HepG2 (cell line): ENCODE data around the gene SFI1. TPM values are rescaled to one million over a fixed set of nuclear protein-coding genes. Genes with fewer than 3 reads are reported as not detected.

Experiments
- ATAC-seq: fragments of 200-7000 bp; cut with Tn5 transposase; 3 replicates; pipeline ENCODE4 v1.9.1; 2020; ENCODE audit warnings: mild to moderate bottlenecking, moderate library complexity
- BruUV-seq: library from RNA; stranded (reverse); fragments of 400-500 nt; replicated peaks from 2 replicates; lab custom pipeline; 2021; lab: Mats Ljungman, UMichigan
- CTCF ChIA-PET: fragments of 300-600 bp; formaldehyde crosslinking; extraction: SDS; loops from one replicate; lab custom pipeline; 2021; ENCODE audit warnings: low total read pairs, inconsistent platforms, low intra/inter-chr PET ratio; lab: Yijun Ruan, JAX
- POLR2A ChIA-PET: fragments of 350-600 bp; sonication (Branson Sonifier 250); formaldehyde crosslinking; loops from one replicate; lab custom pipeline; 2020; ENCODE audit warnings: antibody characterized with exemption, inconsistent platforms; lab: Yijun Ruan, JAX
- DNase-seq: peaks from one replicate; pipeline ENCODE4 v3.0.0-alpha.2; 2015; ENCODE audit warnings: low spot score
- FAIRE-seq: peaks from 3 replicates; lab custom pipeline; 2011; peaks lifted over from hg19 to GRCh38; lab: Jason Lieb, UNC
- H2AFZ ChIP-seq: one replicate; pipeline ENCODE4 v1.6.1; 2011; ENCODE audit warnings: low read length, inconsistent platforms
- H3K27ac ChIP-seq: fragments of 300-600 bp; 3 replicates; pipeline ENCODE4 v1.8.0; 2011; ENCODE audit warnings: mixed run types, mild to moderate bottlenecking, mixed read lengths, low read length, inconsistent platforms; ENCODE audit not compliant: insufficient read depth; ENCODE audit errors: extremely low read length
- H3K27me3 ChIP-seq, 2 experiments: fragments of 200-600 bp in 1 of 2; 2 replicates in 1 of 2; 3 replicates in 1 of 2; pipeline versions ENCODE4 v1.6.0 to v1.8.0; 2011; ENCODE audit warnings: low read length in 2 of 2, mild to moderate bottlenecking in 2 of 2, moderate library complexity in 2 of 2, inconsistent platforms in 1 of 2; ENCODE audit not compliant: insufficient read depth in 2 of 2, control insufficient read depth in 1 of 2
- H3K36me3 ChIP-seq, 2 experiments: fragments of 200-600 bp in 1 of 2; replicated peaks in 1 of 2; 2 replicates in 1 of 2; 3 replicates in 1 of 2; pipeline versions ENCODE4 v1.5.1 to v1.8.0; 2011; ENCODE audit warnings: low read length in 2 of 2, inconsistent platforms in 1 of 2; ENCODE audit not compliant: insufficient read depth in 2 of 2, control insufficient read depth in 1 of 2
- H3K4me1 ChIP-seq: 2 replicates; pipeline ENCODE4 v1.5.1; 2012; ENCODE audit warnings: low read length, inconsistent platforms; ENCODE audit not compliant: insufficient read depth
- H3K4me2 ChIP-seq: 2 replicates; pipeline ENCODE4 v1.6.0; 2011; ENCODE audit warnings: low read depth, low read length, inconsistent platforms
- H3K4me3 ChIP-seq, 3 experiments: fragments of 200-600 bp in 1 of 3; sonication (generic), shearing (Covaris generic) in 1 of 3; replicated peaks in 1 of 3; 2 replicates each; pipeline ENCODE4 v1.5.1; 2011 to 2016; ENCODE audit warnings: low read length in 3 of 3, inconsistent platforms in 2 of 3, low read depth in 2 of 3, mild to moderate bottlenecking in 2 of 3, control low read depth in 1 of 3, mixed read lengths in 1 of 3; ENCODE audit not compliant: insufficient read depth in 1 of 3
- H3K79me2 ChIP-seq: one replicate; pipeline ENCODE4 v1.6.1; 2011; ENCODE audit warnings: low read length, inconsistent platforms; ENCODE audit not compliant: insufficient read depth
- H3K9ac ChIP-seq: 2 replicates; pipeline ENCODE4 v1.6.0; 2011; ENCODE audit warnings: mild to moderate bottlenecking, low read depth, low read length, inconsistent platforms; ENCODE audit not compliant: insufficient read depth
- H3K9me3 ChIP-seq: 2 replicates; pipeline ENCODE4 v1.5.1; 2012; ENCODE audit warnings: mild to moderate bottlenecking, low read length
- H4K20me1 ChIP-seq: 2 replicates; pipeline ENCODE4 v1.6.0; 2011; ENCODE audit warnings: inconsistent platforms, mild to moderate bottlenecking, low read length, moderate library complexity; ENCODE audit not compliant: insufficient read depth
- SP5 ChIP-seq: IDR thresholded peaks from 2 replicates; pipeline ENCODE4 v1.6.1; 2016; ENCODE audit warnings: low read depth, borderline replicate concordance
- ZNF562 ChIP-seq: sonication (generic); formaldehyde crosslinking; IDR thresholded peaks from 2 replicates; pipeline ENCODE4 v1.8.0; 2022; ENCODE audit warnings: missing genetic modification reagents, borderline replicate concordance
- ZNF570 ChIP-seq: sonication (generic); formaldehyde crosslinking; IDR thresholded peaks from 2 replicates; pipeline ENCODE4 v1.4.0; 2020; ENCODE audit warnings: mild to moderate bottlenecking, missing genetic modification reagents, borderline replicate concordance
- ZNF629 ChIP-seq: sonication (generic); formaldehyde crosslinking; conservative IDR thresholded peaks from 2 replicates; pipeline ENCODE4 v1.5.0; 2020; ENCODE audit warnings: missing genetic modification reagents
- WGBS: methylation state at CpG from one replicate; pipeline ENCODE4 v1.1.6; 2017; ENCODE audit warnings: low lambda C conversion rate; 5-methylcytosine and 5-hydroxymethylcytosine counted together
- in situ Hi-C: cut with HindIII; loops from 2 replicates; pipeline ENCODE4 v1.10.0; 2017; ENCODE audit warnings: low pct_unique_long_range_greater_than_20kb; ENCODE audit not compliant: extremely low pct_ligation_motif_present
- intact Hi-C: fragments of 100-400 bp; cut with micrococcal nuclease; formaldehyde crosslinking; loops from one replicate; pipeline ENCODE4 v1.10.0; 2022; ENCODE audit not compliant: unreplicated experiment
- microRNA-seq: library from miRNA; unstranded; fragments of <30 nt; microRNA quantifications from one replicate; pipeline ENCODE4, GENCODE V29; 2020
- polyA plus RNA-seq, 8 experiments: library from polyadenylated mRNA; depleted of rRNA in 3 of 8; stranded (reverse) in 7 of 8; unstranded in 1 of 8; fragments of >200 nt; fragmentation: Illumina TruSeq in 4 of 8; extraction: Trizol in 4 of 8; gene quantifications; 2 replicates each; pipeline versions ENCODE4 v1.2.1 to v1.2.3, GENCODE V29; 2011 to 2016; ENCODE audit warnings: low read depth in 4 of 8, missing spikeins in 1 of 8, mixed read lengths in 1 of 8; ENCODE audit not compliant: insufficient read depth in 1 of 8
- small RNA-seq, 3 experiments: library from RNA; depleted of rRNA; stranded (forward); fragments of <200 nt; gene quantifications; one replicate each; pipeline ENCODE3, GENCODE V24; 2012; ENCODE audit warnings: low read depth in 2 of 3, low replicate concordance in 1 of 3; ENCODE audit not compliant: insufficient read length in 3 of 3, insufficient read depth in 2 of 3
- total RNA-seq, 5 experiments: library from RNA; depleted of rRNA; stranded (reverse); fragments of >200 nt; fragmentation: Illumina TruSeq; extraction: Trizol; gene quantifications; 2 replicates each; pipeline ENCODE4 v1.2.3, GENCODE V29; 2016; ENCODE audit warnings: low read depth in 1 of 5
- TF ChIP-seq, protein P1 (sequence below): sonication (generic); formaldehyde crosslinking; IDR thresholded peaks from 2 replicates; pipeline ENCODE4 v1.5.1; 2020; ENCODE audit warnings: mild to moderate bottlenecking, missing genetic modification reagents
- TF ChIP-seq, protein P2 (sequence below): sonication (generic); formaldehyde crosslinking; IDR thresholded peaks from 2 replicates; pipeline ENCODE4 v1.5.0; 2020; ENCODE audit warnings: missing genetic modification reagents

SFI1 gene
- total and polyA plus RNA-seq, 2 of the 13 experiments (the other 11 are each of a cell fraction or from before 2014, with no cell fraction given), result 20.5 to 40.1 TPM

GRCh38 chr22:31662668-31663037 lies 166.3 kb downstream of the SFI1 start:
- CTCF ChIA-PET, result no interaction called here
- 13% methylated on average over 8 of the region's 8 CpGs for WGBS
- peaks cover 43% of the 10 kb centered on the region for H3K79me2 ChIP-seq
- intact Hi-C loops, result loop anchor here (5.0 to 10.0 kb wide), 3 partner anchors 90 to 422 kb away; partner anchors contain the start of genes DEPDC5 and PRR14L
- peak overlapping the region; percentile 83 to 100 (median 93) for H3K4me3 ChIP-seq
- H3K9me3 ChIP-seq, result no peaks in the 10 kb centered on the region
- peaks cover 42% of the 10 kb centered on the region for H3K4me1 ChIP-seq
- TF ChIP-seq, protein P1, sequence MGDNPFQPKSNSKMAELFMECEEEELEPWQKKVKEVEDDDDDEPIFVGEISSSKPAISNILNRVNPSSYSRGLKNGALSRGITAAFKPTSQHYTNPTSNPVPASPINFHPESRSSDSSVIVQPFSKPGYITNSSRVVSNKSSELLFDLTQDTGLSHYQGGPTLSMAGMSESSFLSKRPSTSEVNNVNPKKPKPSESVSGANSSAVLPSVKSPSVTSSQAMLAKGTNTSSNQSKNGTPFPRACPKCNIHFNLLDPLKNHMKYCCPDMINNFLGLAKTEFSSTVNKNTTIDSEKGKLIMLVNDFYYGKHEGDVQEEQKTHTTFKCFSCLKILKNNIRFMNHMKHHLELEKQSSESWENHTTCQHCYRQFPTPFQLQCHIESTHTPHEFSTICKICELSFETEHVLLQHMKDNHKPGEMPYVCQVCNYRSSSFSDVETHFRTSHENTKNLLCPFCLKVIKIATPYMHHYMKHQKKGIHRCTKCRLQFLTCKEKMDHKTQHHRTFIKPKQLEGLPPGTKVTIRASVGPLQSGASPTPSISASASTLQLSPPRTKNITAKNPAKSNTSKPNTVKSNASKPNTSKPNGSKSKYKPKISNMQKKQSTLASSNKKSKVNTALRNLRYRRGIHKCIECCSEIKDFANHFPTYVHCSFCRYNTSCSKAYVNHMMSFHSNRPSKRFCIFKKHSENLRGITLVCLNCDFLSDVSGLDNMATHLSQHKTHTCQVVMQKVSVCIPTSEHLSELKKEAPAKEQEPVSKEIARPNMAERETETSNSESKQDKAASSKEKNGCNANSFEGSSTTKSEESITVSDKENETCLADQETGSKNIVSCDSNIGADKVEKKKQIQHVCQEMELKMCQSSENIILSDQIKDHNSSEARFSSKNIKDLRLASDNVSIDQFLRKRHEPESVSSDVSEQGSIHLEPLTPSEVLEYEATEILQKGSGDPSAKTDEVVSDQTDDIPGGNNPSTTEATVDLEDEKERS (CRISPR knock-in tag), result peak; percentile 8; the same call in 1 of the 2 replicates
- TF ChIP-seq ZNF570 (CRISPR knock-in tag), result no peak
- TF ChIP-seq SP5, result no peak
- TF ChIP-seq ZNF629, result peak; percentile 74
- TF ChIP-seq, protein P2, sequence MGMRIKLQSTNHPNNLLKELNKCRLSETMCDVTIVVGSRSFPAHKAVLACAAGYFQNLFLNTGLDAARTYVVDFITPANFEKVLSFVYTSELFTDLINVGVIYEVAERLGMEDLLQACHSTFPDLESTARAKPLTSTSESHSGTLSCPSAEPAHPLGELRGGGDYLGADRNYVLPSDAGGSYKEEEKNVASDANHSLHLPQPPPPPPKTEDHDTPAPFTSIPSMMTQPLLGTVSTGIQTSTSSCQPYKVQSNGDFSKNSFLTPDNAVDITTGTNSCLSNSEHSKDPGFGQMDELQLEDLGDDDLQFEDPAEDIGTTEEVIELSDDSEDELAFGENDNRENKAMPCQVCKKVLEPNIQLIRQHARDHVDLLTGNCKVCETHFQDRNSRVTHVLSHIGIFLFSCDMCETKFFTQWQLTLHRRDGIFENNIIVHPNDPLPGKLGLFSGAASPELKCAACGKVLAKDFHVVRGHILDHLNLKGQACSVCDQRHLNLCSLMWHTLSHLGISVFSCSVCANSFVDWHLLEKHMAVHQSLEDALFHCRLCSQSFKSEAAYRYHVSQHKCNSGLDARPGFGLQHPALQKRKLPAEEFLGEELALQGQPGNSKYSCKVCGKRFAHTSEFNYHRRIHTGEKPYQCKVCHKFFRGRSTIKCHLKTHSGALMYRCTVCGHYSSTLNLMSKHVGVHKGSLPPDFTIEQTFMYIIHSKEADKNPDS, result no peak
- no peak for TF ChIP-seq ZNF562 (CRISPR knock-in tag)
- no peaks in the 10 kb centered on the region for H3K36me3 ChIP-seq
- peak overlapping the region; percentile 83 for H3K27ac ChIP-seq
- in situ Hi-C loops, result loop anchor here (25.0 kb wide), 1 partner anchor 425 kb away; no protein-coding TSS in a partner anchor
- ATAC-seq, result no peak
- TSS peak; percentile 98 for BruUV-seq
- no peak for DNase-seq
- FAIRE-seq, result no peak
- peak overlapping the region; percentile 88 for H3K4me2 ChIP-seq
- POLR2A ChIA-PET, result interaction anchor here (0.6 to 3.0 kb wide), 25 partner anchors 9 to 813 kb away, joined by 3 to 33 read pairs (median 5); partner anchors contain the start of genes DEPDC5 and PRR14L
- H3K27me3 ChIP-seq, result no peaks in the 10 kb centered on the region; a peak in 2 of 5 replicates
- peak overlapping the region; percentile 96 for H2AFZ ChIP-seq
- H3K9ac ChIP-seq, result peak overlapping the region; percentile 83
- peaks cover 5% of the 10 kb centered on the region; the same call in 1 of the 2 replicates for H4K20me1 ChIP-seq

Small RNA genes within 50 kb of the gene (microRNA-seq; reads per million reads assigned to microRNA genes)
- gene MIR7109, result not detected

Small RNA genes within 50 kb of the gene (small RNA-seq; reads per million reads assigned to genes)
- gene AL096701.2, result 0 reads per million in 3 experiments
- gene RNU6-28P, result 0 reads per million in 3 experiments

Other genes starting within 250 kb of the SFI1 start
- gene PIK3IP1, start 204.0 kb upstream of the SFI1 start, total RNA-seq (2016; rRNA removed; fragmentation: Illumina TruSeq; extraction: Trizol), result 0.44 and 1.3 TPM in 2 replicates
- 2.5 and 5.3 TPM in 2 replicates for gene PIK3IP1, start 204.0 kb upstream of the SFI1 start, polyA plus RNA-seq (2011; rRNA removed)
- 30.4 and 30.5 TPM in 2 replicates for gene PATZ1, start 150.2 kb upstream of the SFI1 start, total RNA-seq (2016; rRNA removed; fragmentation: Illumina TruSeq; extraction: Trizol)
- gene PATZ1, start 150.2 kb upstream of the SFI1 start, polyA plus RNA-seq (2011; rRNA removed), result 24.9 and 26.6 TPM in 2 replicates
- gene DRG1, start 96.9 kb upstream of the SFI1 start, total RNA-seq (2016; rRNA removed; fragmentation: Illumina TruSeq; extraction: Trizol), result 94.8 and 98.8 TPM in 2 replicates
- 39.1 and 59.0 TPM in 2 replicates for gene DRG1, start 96.9 kb upstream of the SFI1 start, polyA plus RNA-seq (2011; rRNA removed)
- gene EIF4ENIF1, start 6.7 kb upstream of the SFI1 start, total RNA-seq (2016; rRNA removed; fragmentation: Illumina TruSeq; extraction: Trizol), result 12.3 and 14.0 TPM in 2 replicates
- gene EIF4ENIF1, start 6.7 kb upstream of the SFI1 start, polyA plus RNA-seq (2011; rRNA removed), result 11.9 and 15.1 TPM in 2 replicates
- 30.0 and 47.7 TPM in 2 replicates for gene PISD, start 165.7 kb downstream of the SFI1 start, total RNA-seq (2016; rRNA removed; fragmentation: Illumina TruSeq; extraction: Trizol)
- 30.1 and 38.6 TPM in 2 replicates for gene PISD, start 165.7 kb downstream of the SFI1 start, polyA plus RNA-seq (2011; rRNA removed)